COR-L47 (cell line): Measurements from ENCODE around the gene MED17.
A peak's percentile ranks its signal among the peaks of the same experiment; 100 is the strongest.

ENCODE experiments used
- DNase-seq: peaks from one replicate; lab custom pipeline; 2025; lab: John Stamatoyannopoulos, UW

The MED17 gene

GRCh38 chr11:93849751-93850593 lies 65.9 kb downstream of the MED17 start:
- peak; percentile 21 for DNase-seq

- no peak for DNase-seq
Observed at GRCh38 chr11:93850594-93851018, 66.5 kb downstream of the MED17 start, which contains the start of gene VSTM5. Gene VSTM5, minus strand, starts transcription at chr11:93850618. Its CDS starts 116 bp downstream, at chr11:93850502.

- no peak for DNase-seq
Observed at GRCh38 chr11:93852242-93852641, 68.2 kb downstream of the MED17 start.

- peak; percentile 21 for DNase-seq
Observed at GRCh38 chr11:93857413-93858120, 73.5 kb downstream of the MED17 start.

GRCh38 chr11:93858121-93858775 lies 74.2 kb downstream of the MED17 start:
- no peak for DNase-seq

GRCh38 chr11:93861808-93862207 lies 77.7 kb downstream of the MED17 start:
- no peak for DNase-seq
